Astrocyte (in vitro differentiated cells and primary cell): ENCODE data around the gene C1orf159. TPM values are rescaled to one million over a fixed set of nuclear protein-coding genes. Genes with fewer than 3 reads are reported as not detected.

Experiments
- DNase-seq: peaks from one replicate; pipeline ENCODE4 v3.0.0-alpha.2; 2010; ENCODE audit warnings: low read depth
- FAIRE-seq: peaks from 2 replicates; lab custom pipeline; 2011; peaks lifted over from hg19 to GRCh38; lab: Jason Lieb, UNC
- H2AFZ ChIP-seq: 2 replicates; pipeline ENCODE4 v1.6.0; 2012; ENCODE audit warnings: low read depth, low read length, inconsistent platforms
- H3K27ac ChIP-seq: 2 replicates; pipeline ENCODE4 v1.5.1; 2011; ENCODE audit warnings: low read depth, low read length, inconsistent platforms
- H3K27me3 ChIP-seq: 2 replicates; pipeline ENCODE4 v1.6.0; 2011; ENCODE audit warnings: low read length, inconsistent platforms; ENCODE audit not compliant: insufficient read depth
- H3K36me3 ChIP-seq: 2 replicates; pipeline ENCODE4 v1.5.1; 2011; ENCODE audit warnings: low read length, inconsistent platforms; ENCODE audit not compliant: insufficient read depth
- H3K4me1 ChIP-seq: 2 replicates; pipeline ENCODE4 v1.5.1; 2011; ENCODE audit warnings: low read length, inconsistent platforms; ENCODE audit not compliant: insufficient read depth
- H3K4me2 ChIP-seq: 2 replicates; pipeline ENCODE4 v1.6.0; 2012; ENCODE audit warnings: low read length, inconsistent platforms
- H3K4me3 ChIP-seq: 2 replicates; pipeline ENCODE4 v1.5.1; 2011; ENCODE audit warnings: low read depth, mild to moderate bottlenecking, low read length, inconsistent platforms; ENCODE audit not compliant: insufficient read depth
- H3K79me2 ChIP-seq: 2 replicates; pipeline ENCODE4 v1.6.0; 2012; ENCODE audit warnings: mild to moderate bottlenecking, low read length, inconsistent platforms; ENCODE audit not compliant: insufficient read depth
- H3K9ac ChIP-seq: 2 replicates; pipeline ENCODE4 v1.6.0; 2012; ENCODE audit warnings: mild to moderate bottlenecking, low read length, inconsistent platforms
- H3K9me3 ChIP-seq: 2 replicates; pipeline ENCODE4 v1.5.1; 2012; ENCODE audit warnings: low read depth, mild to moderate bottlenecking, low read length, inconsistent platforms; ENCODE audit not compliant: insufficient read depth
- H4K20me1 ChIP-seq: 2 replicates; pipeline ENCODE4 v1.6.0; 2012; ENCODE audit warnings: low read length, inconsistent platforms; ENCODE audit not compliant: insufficient read depth
- H3K27ac Mint-ChIP-seq: one replicate; pipeline ENCODE4 v1.8.0; 2021; ENCODE audit warnings: mild to moderate bottlenecking, mixed read lengths; ENCODE audit not compliant: unreplicated experiment
- H3K27me3 Mint-ChIP-seq: one replicate; pipeline ENCODE4 v1.8.0; 2021; ENCODE audit warnings: low read depth, mixed read lengths; ENCODE audit not compliant: unreplicated experiment
- H3K36me3 Mint-ChIP-seq: one replicate; pipeline ENCODE4 v1.8.0; 2021; ENCODE audit warnings: low read depth, mixed read lengths; ENCODE audit not compliant: unreplicated experiment
- H3K4me1 Mint-ChIP-seq: one replicate; pipeline ENCODE4 v1.8.0; 2021; ENCODE audit warnings: low read depth, mixed read lengths; ENCODE audit not compliant: unreplicated experiment
- H3K4me3 Mint-ChIP-seq: one replicate; pipeline ENCODE4 v1.8.0; 2021; ENCODE audit warnings: mild to moderate bottlenecking, moderate library complexity, mixed read lengths; ENCODE audit not compliant: unreplicated experiment
- H3K9me3 Mint-ChIP-seq: one replicate; pipeline ENCODE4 v1.8.0; 2021; ENCODE audit warnings: mild to moderate bottlenecking, mixed read lengths; ENCODE audit not compliant: unreplicated experiment
- CTCF ChIP-seq: IDR thresholded peaks from 2 replicates; pipeline ENCODE4 v1.5.1; 2011; ENCODE audit warnings: low read depth, mild to moderate bottlenecking, inconsistent platforms, low read length, moderate library complexity; ENCODE audit not compliant: insufficient read depth
- EZH2 ChIP-seq: IDR thresholded peaks from 2 replicates; pipeline ENCODE4 v1.6.1; 2012; ENCODE audit warnings: mild to moderate bottlenecking, low read length, inconsistent platforms; ENCODE audit not compliant: insufficient read depth
- total RNA-seq: library from RNA; stranded (reverse); gene quantifications from 2 replicates; pipeline ENCODE4 v1.2.1, GENCODE V29; 2021

Gene C1orf159
- total RNA-seq, 1 donor from 2014 or later = 13.9 TPM

GRCh38 chr1:1135339-1136136, 19.6 kb upstream of the C1orf159 start:
- H3K9me3 ChIP-seq = no peaks in the 10 kb centered on the region
- Mint-ChIP-seq H3K36me3 (no peaks in the 10 kb centered on the region), H3K9me3 (no peaks in the 10 kb centered on the region), H3K27me3 (peaks cover 25% of the 10 kb centered on the region), H3K4me1 (no peaks in the 10 kb centered on the region), H3K4me3 (no peak overlapping the region), H3K27ac (no peak overlapping the region)
- H3K4me3 ChIP-seq = no peak overlapping the region
- no peak for TF ChIP-seq EZH2
- TF ChIP-seq CTCF = no peak
- DNase-seq (no peak), FAIRE-seq (no peak)
- H3K9ac ChIP-seq = no peak overlapping the region
- H3K4me2 ChIP-seq = no peak overlapping the region
- H4K20me1 ChIP-seq = no peaks in the 10 kb centered on the region
- H3K79me2 ChIP-seq = no peaks in the 10 kb centered on the region
- H3K4me1 ChIP-seq = no peaks in the 10 kb centered on the region
- no peak overlapping the region for H3K27ac ChIP-seq
- H3K27me3 ChIP-seq = peaks cover 8% of the 10 kb centered on the region
- H2AFZ ChIP-seq = no peak overlapping the region
- H3K36me3 ChIP-seq = no peaks in the 10 kb centered on the region

- peaks cover 28% of the 10 kb centered on the region for H3K27me3 Mint-ChIP-seq
- peaks cover 8% of the 10 kb centered on the region for H3K27me3 ChIP-seq
- no peaks in the 10 kb centered on the region for H3K79me2 ChIP-seq
- no peak for FAIRE-seq
- H3K4me3 Mint-ChIP-seq = no peak overlapping the region
- no peaks in the 10 kb centered on the region for H3K9me3 Mint-ChIP-seq
- H3K36me3 Mint-ChIP-seq = no peaks in the 10 kb centered on the region
- no peak overlapping the region for H2AFZ ChIP-seq
- H3K4me2 ChIP-seq = no peak overlapping the region
- H3K4me3 ChIP-seq = no peak overlapping the region
- no peak overlapping the region for H3K27ac ChIP-seq
- H3K4me1 Mint-ChIP-seq = no peaks in the 10 kb centered on the region
- H3K9ac ChIP-seq = no peak overlapping the region
- H3K9me3 ChIP-seq = no peaks in the 10 kb centered on the region
- no peaks in the 10 kb centered on the region for H3K4me1 ChIP-seq
- no peak overlapping the region for H3K27ac Mint-ChIP-seq
- H4K20me1 ChIP-seq = no peaks in the 10 kb centered on the region
- no peaks in the 10 kb centered on the region for H3K36me3 ChIP-seq
- no peak for TF ChIP-seq CTCF
- TF ChIP-seq EZH2 = no peak
- no peak for DNase-seq
Measured at GRCh38 chr1:1134300-1134970, 18.5 kb upstream of the C1orf159 start.
